Stimulated activated naive CD8-positive, alpha-beta T cell treated with anti-CD3 and anti-CD28 coated beads, Interleukin-15, Interleukin-2, amounts not matched to agents 100 ng/mL and 50 ng/mL, for 24 hours (primary cell): ENCODE results near the gene PRKN.
"Not testable (repeated sequence)": the region's sequence is repeated elsewhere in the genome, so short reads cannot be mapped to it uniquely, and the experiment has no call there.

Experiments
- H3K27ac Mint-ChIP-seq: one replicate; pipeline ENCODE4 v1.8.0; 2021; ENCODE audit warnings: mild to moderate bottlenecking, mixed read lengths
- H3K27me3 Mint-ChIP-seq: one replicate; pipeline ENCODE4 v1.8.0; 2021; ENCODE audit warnings: mixed read lengths
- H3K36me3 Mint-ChIP-seq: one replicate; pipeline ENCODE4 v1.8.0; 2021; ENCODE audit warnings: low read depth, mixed read lengths
- H3K4me1 Mint-ChIP-seq: one replicate; pipeline ENCODE4 v1.8.0; 2021; ENCODE audit warnings: low read depth, mixed read lengths
- H3K4me3 Mint-ChIP-seq: one replicate; pipeline ENCODE4 v1.8.0; 2021; ENCODE audit warnings: mild to moderate bottlenecking, mixed read lengths
- H3K9me3 Mint-ChIP-seq: one replicate; pipeline ENCODE4 v1.8.0; 2021; ENCODE audit warnings: mixed read lengths

The PRKN gene

DNA sequence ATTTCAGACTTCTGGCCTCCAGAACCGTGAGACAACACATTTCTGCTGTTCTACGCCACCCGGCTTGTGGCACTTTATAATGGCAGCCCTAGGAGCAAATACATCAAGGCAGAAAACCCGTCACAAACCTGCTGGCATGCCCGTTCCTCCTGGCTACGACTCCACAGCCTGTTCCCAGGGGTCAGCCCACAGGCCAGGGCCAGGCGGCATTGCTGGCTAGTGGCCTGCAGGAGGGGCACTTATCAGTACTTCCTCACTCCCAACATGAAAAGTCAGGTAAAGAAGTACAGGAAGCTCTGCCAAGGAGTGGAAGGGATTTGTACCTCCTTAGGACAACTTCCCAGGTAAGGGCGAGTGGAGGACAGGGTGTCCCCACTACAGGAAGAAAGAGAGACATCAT lies 1230.6 kb downstream of the PRKN start:
- H3K36me3 Mint-ChIP-seq: no peaks in the 10 kb centered on the region
- no peak overlapping the region for H3K27ac Mint-ChIP-seq
- no peaks in the 10 kb centered on the region for H3K9me3 Mint-ChIP-seq
- H3K4me1 Mint-ChIP-seq: no peaks in the 10 kb centered on the region
- no peaks in the 10 kb centered on the region for H3K27me3 Mint-ChIP-seq
- no peak overlapping the region for H3K4me3 Mint-ChIP-seq

GRCh38 chr6:161496271-161496670 lies 1231.3 kb downstream of the PRKN start:
- not testable (repeated sequence) for H3K36me3 Mint-ChIP-seq, H3K4me1 Mint-ChIP-seq, H3K4me3 Mint-ChIP-seq, H3K9me3 Mint-ChIP-seq, H3K27me3 Mint-ChIP-seq, H3K27ac Mint-ChIP-seq

GRCh38 chr6:161494566-161494965 lies 1233.0 kb downstream of the PRKN start:
- Mint-ChIP-seq H3K9me3 (no peaks in the 10 kb centered on the region), H3K36me3 (no peaks in the 10 kb centered on the region), H3K4me1 (no peaks in the 10 kb centered on the region), H3K27me3 (no peaks in the 10 kb centered on the region), H3K27ac (no peak overlapping the region), H3K4me3 (no peak overlapping the region)

DNA sequence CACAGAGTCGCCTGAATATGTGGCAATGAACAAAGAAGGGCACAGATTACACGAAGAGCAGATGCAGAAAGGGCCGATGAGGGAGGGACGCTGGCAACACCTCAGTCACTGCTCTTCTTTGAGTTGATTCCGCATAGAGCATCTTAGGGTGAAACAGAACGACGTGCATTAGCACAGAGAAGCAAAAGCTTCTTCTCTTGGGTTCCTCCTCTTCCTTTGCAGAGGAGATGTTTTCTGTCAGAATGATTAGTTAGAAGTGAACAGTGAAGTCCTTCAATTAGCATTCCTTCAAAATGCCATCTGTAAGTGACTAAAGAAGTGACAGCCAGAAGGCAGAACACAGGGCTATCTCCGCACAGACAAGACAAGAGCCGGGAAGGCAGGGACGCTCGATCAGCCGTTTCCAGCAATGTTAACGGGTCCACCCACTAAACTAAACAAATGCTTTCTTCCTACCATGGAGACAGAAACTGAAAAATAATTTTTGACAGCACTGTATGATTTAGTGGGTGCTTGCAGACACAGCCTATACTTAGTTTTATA lies 1233.9 kb downstream of the PRKN start:
- Mint-ChIP-seq H3K4me3 (no peak overlapping the region), H3K27me3 (no peaks in the 10 kb centered on the region), H3K4me1 (no peaks in the 10 kb centered on the region), H3K27ac (no peak overlapping the region), H3K36me3 (no peaks in the 10 kb centered on the region), H3K9me3 (no peaks in the 10 kb centered on the region)

- Mint-ChIP-seq H3K4me3 (no peak overlapping the region), H3K9me3 (no peaks in the 10 kb centered on the region), H3K36me3 (no peaks in the 10 kb centered on the region), H3K27me3 (no peaks in the 10 kb centered on the region), H3K4me1 (no peaks in the 10 kb centered on the region), H3K27ac (no peak overlapping the region)
Measured at GRCh38 chr6:161489626-161490306, 1237.8 kb downstream of the PRKN start.

DNA sequence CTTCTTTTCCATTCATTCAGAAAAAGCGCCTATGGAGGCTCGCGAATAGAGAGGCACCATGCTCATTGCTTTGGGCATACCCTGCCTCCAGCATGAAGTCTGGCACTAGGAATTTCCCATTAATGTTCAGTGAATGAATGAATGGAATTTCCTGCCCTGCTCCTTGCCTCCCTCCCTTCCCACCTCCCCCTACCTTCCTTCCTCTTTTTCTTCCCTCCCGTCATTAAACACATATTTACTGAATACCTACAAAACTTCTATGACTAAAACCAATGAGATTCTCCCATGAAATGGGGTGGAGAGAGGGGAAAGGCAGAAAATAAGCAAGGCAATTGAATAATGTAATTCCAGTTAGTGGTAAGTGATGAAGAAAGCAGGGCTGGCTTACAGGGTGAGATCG lies 1239.9 kb downstream of the PRKN start:
- no peaks in the 10 kb centered on the region for H3K9me3 Mint-ChIP-seq
- no peak overlapping the region for H3K4me3 Mint-ChIP-seq

GRCh38 chr6:161487217-161487531 lies 1240.4 kb downstream of the PRKN start:
- Mint-ChIP-seq H3K4me3 (no peak overlapping the region), H3K4me1 (no peaks in the 10 kb centered on the region), H3K27ac (no peak overlapping the region), H3K9me3 (no peaks in the 10 kb centered on the region), H3K27me3 (no peaks in the 10 kb centered on the region), H3K36me3 (no peaks in the 10 kb centered on the region)

More for the DNA sequence above, 1239.9 kb downstream of the PRKN start:
- Mint-ChIP-seq H3K4me1 (no peaks in the 10 kb centered on the region), H3K27ac (no peak overlapping the region), H3K36me3 (no peaks in the 10 kb centered on the region), H3K27me3 (no peaks in the 10 kb centered on the region)

- H3K9me3 Mint-ChIP-seq: no peaks in the 10 kb centered on the region
- no peaks in the 10 kb centered on the region for H3K36me3 Mint-ChIP-seq
- H3K4me3 Mint-ChIP-seq: no peak overlapping the region
- H3K27me3 Mint-ChIP-seq: no peaks in the 10 kb centered on the region
- H3K27ac Mint-ChIP-seq: no peak overlapping the region
- no peaks in the 10 kb centered on the region for H3K4me1 Mint-ChIP-seq
Measured at GRCh38 chr6:161486361-161487216, 1241.0 kb downstream of the PRKN start.

GRCh38 chr6:161482517-161482858 lies 1245.1 kb downstream of the PRKN start:
- Mint-ChIP-seq H3K27me3 (no peaks in the 10 kb centered on the region), H3K27ac (no peak overlapping the region), H3K4me3 (no peak overlapping the region)

GRCh38 chr6:161481786-161482516 lies 1245.6 kb downstream of the PRKN start:
- Mint-ChIP-seq H3K4me3 (no peak overlapping the region), H3K27ac (no peak overlapping the region), H3K9me3 (no peaks in the 10 kb centered on the region), H3K4me1 (no peaks in the 10 kb centered on the region), H3K27me3 (no peaks in the 10 kb centered on the region), H3K36me3 (no peaks in the 10 kb centered on the region)

More at GRCh38 chr6:161482517-161482858, 1245.1 kb downstream of the PRKN start:
- Mint-ChIP-seq H3K36me3 (no peaks in the 10 kb centered on the region), H3K4me1 (no peaks in the 10 kb centered on the region), H3K9me3 (no peaks in the 10 kb centered on the region)

GRCh38 chr6:161480421-161481155 lies 1247.0 kb downstream of the PRKN start:
- no peak overlapping the region for H3K4me3 Mint-ChIP-seq
- no peaks in the 10 kb centered on the region for H3K36me3 Mint-ChIP-seq
- no peaks in the 10 kb centered on the region for H3K27me3 Mint-ChIP-seq
- no peaks in the 10 kb centered on the region for H3K9me3 Mint-ChIP-seq
- no peaks in the 10 kb centered on the region for H3K4me1 Mint-ChIP-seq
- no peak overlapping the region for H3K27ac Mint-ChIP-seq

DNA sequence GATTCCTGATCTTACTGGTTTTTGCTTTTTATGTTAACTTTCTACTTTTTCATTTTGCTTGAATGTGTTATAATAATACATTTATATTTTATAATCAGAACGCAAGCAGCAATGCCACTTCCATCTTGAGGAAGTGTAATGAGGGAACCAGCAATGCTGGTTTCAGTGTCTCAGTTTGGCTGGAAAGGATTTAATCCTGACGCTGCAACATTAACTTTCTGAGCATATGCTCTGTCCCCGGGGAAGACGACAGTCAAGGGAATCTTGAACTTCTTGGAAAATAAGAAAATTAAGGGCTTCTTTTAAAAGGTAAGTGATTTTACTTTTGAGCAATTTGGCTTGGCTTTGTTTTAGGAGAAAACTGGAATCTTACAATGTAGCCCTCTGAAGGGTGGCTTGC lies 1248.2 kb downstream of the PRKN start:
- H3K27me3 Mint-ChIP-seq: no peaks in the 10 kb centered on the region
- no peaks in the 10 kb centered on the region for H3K36me3 Mint-ChIP-seq
- H3K4me3 Mint-ChIP-seq: no peak overlapping the region

GRCh38 chr6:161477876-161478425 lies 1249.6 kb downstream of the PRKN start:
- Mint-ChIP-seq H3K36me3 (no peaks in the 10 kb centered on the region), H3K4me3 (no peak overlapping the region), H3K9me3 (no peaks in the 10 kb centered on the region), H3K27ac (no peak overlapping the region), H3K27me3 (no peaks in the 10 kb centered on the region), H3K4me1 (no peaks in the 10 kb centered on the region)

More for the DNA sequence above, 1248.2 kb downstream of the PRKN start:
- Mint-ChIP-seq H3K4me1 (no peaks in the 10 kb centered on the region), H3K27ac (no peak overlapping the region), H3K9me3 (no peaks in the 10 kb centered on the region)

- Mint-ChIP-seq H3K27ac (no peak overlapping the region), H3K36me3 (no peaks in the 10 kb centered on the region), H3K9me3 (no peaks in the 10 kb centered on the region), H3K4me1 (no peaks in the 10 kb centered on the region), H3K4me3 (no peak overlapping the region), H3K27me3 (no peaks in the 10 kb centered on the region)
Measured at GRCh38 chr6:161476711-161477110, 1250.9 kb downstream of the PRKN start.
